HG02588 (cell line): Measurements from ENCODE around the gene VAV2.

Experiments used
- ATAC-seq: cut with Tn5 transposase; IDR thresholded peaks from one replicate; pipeline ENCODE4 v1.9.1; 2021; ENCODE audit warnings: mild to moderate bottlenecking, moderate library complexity; ENCODE audit not compliant: unreplicated experiment

VAV2 gene

GRCh38 chr9:133735415-133735775 is 256.7 kb downstream of the VAV2 start:
- no peak for ATAC-seq

GRCh38 chr9:133734590-133735414 is 257.3 kb downstream of the VAV2 start:
- no peak for ATAC-seq

- ATAC-seq = no peak
Observed at GRCh38 chr9:133733796-133734533, 258.2 kb downstream of the VAV2 start.

GRCh38 chr9:133733421-133733795 is 258.7 kb downstream of the VAV2 start:
- no peak for ATAC-seq

GRCh38 chr9:133732639-133733408 is 259.3 kb downstream of the VAV2 start:
- ATAC-seq = no peak

GRCh38 chr9:133731876-133732638 is 260.1 kb downstream of the VAV2 start:
- no peak for ATAC-seq

- no peak for ATAC-seq
Observed at GRCh38 chr9:133730994-133731715, 261.0 kb downstream of the VAV2 start.

GRCh38 chr9:133729617-133730281 is 262.4 kb downstream of the VAV2 start:
- no peak for ATAC-seq

- ATAC-seq = no peak
Observed at GRCh38 chr9:133728856-133729616, 263.1 kb downstream of the VAV2 start.

GRCh38 chr9:133727876-133728441 is 264.2 kb downstream of the VAV2 start:
- ATAC-seq = no peak

GRCh38 chr9:133727277-133727875 is 264.7 kb downstream of the VAV2 start:
- ATAC-seq = no peak

GRCh38 chr9:133726401-133727276 is 265.5 kb downstream of the VAV2 start:
- no peak for ATAC-seq

GRCh38 chr9:133725886-133726285 is 266.2 kb downstream of the VAV2 start:
- no peak for ATAC-seq

GRCh38 chr9:133718563-133719315 is 273.4 kb downstream of the VAV2 start:
- ATAC-seq = no peak

- no peak for ATAC-seq
Observed at GRCh38 chr9:133717113-133718031, 274.8 kb downstream of the VAV2 start.
